Urothelium cell line (cell line): Measurements from ENCODE around the gene MYOF.
"Not testable (repeated sequence)": the region's sequence is repeated elsewhere in the genome, so short reads cannot be mapped to it uniquely, and the experiment has no call there.

Experiments used
- DNase-seq: peaks from one replicate; pipeline ENCODE4 v3.0.0; 2011; ENCODE audit warnings: low spot score, mixed read lengths
- FAIRE-seq: peaks from 2 replicates; lab custom pipeline; 2011; peaks lifted over from hg19 to GRCh38; lab: Jason Lieb, UNC

MYOF gene

DNA sequence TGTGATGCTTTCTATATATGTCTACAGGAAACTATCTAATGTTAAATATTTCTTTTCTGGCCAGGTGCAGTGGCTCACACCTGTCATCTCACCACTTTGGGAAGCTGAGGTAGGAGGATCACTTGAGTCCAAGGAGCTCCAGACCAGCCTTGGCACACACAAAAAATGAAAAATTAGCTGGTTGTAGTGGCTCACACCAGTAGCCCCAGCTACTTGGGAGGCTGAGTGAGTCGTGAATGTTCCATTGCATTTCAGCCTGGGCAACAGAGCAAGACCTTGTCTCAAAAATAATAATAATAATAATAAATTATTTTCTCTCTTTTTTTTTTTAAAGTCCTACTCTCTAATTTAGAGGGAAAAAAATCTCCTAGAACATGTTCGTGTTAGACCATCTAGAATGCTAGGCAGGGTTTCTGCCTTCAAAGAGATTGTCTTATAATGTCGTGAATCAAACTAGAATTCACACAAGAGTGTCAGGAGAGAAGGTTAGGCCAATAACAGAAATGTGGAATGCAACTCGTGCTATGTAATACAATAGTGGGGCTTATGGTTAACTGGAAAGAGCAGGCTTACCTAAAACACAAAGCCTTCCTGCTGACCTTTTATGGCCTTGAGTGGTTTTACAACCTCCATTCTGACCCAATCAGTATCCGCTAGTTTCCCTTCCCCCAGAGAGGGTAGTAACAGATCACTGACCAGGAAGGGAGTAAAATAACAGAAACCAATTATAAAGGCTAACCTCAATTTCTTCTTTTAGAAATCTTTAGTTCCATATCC, 46.3 kb downstream of the MYOF start:
- DNase-seq, result peak; percentile 22
- FAIRE-seq, result no peak

DNA sequence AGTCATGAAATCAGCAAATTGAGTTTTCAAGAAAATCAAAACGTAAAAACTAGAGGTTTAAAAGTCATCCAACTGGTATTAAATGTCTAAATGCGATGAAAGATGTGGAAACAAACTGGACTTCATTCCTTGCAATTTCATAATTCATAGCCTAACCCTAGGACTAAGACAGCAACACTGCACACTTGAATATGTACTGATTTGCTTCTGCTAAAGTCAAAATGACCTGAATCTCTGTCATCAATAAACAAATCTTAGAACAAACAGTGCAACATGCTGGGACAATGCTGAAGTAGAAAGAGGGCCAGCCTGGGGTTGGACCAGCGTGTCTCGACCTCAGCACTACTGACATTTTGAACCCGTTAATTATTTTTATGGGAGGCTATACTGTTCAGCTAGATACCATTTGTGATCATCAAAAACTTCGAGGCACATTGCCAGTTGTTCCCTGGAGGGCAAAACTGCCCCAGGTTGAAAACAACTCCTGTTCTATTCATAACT, 47.1 kb downstream of the MYOF start:
- DNase-seq, result no peak
- FAIRE-seq, result no peak

DNA sequence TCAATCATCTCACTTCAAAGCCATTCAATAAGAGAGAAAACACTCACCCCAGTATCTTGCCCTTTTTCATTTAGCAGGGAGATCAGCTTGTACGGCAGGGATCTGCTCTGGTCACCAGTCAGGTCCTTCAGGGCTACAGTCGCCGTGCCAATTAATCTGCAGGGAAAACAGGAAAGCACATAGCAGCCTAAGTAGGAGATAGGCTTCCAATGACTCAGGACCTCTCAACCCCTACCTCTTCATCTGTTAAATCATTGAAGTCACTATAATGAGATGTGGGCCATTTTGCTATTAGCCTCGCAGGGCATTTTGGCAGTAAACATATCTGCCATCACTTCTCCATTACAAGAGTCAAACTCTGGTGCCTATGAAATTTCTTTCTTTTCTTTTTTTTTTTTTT, 50.8 kb downstream of the MYOF start:
- FAIRE-seq (no peak), DNase-seq (no peak)

DNA sequence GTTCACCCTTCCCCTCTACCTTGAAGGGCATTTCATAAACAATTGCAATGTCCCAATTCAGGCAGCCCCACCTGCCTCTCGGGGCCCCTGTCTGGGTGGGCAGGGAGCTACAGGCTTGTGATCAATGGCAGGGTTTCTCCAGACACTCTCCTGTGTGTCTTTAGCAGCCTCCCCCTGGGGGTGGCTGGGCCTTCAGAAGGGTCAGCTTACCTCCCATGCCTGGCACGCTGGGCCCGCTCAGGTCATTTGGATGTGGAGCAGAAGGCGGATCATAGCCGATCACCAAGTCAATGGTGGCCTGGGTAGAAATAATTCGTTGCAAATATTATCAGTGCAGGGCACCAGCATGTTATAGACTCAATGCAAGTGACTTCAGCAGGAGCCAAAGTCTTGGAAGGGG, 56.3 kb downstream of the MYOF start:
- no peak for DNase-seq
- no peak for FAIRE-seq

DNA sequence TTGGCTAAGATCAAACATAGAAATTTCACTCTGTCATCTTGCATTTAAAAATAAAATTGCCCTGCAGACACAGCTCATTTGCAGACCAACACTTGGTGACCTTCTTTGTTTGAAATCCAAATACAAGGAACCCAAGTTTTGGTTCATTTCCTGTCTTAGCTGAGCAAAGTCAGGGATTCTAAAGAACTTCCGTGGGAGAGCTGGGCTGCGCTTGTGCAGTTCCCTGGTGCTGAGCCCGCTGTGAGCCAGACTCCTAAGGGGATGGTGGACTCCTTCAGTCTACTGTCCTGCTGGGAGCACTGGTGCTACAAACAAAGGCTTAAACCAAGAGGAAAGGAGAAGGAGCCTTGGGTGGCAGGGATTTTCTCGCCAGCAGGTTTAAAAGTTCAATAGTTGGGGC, 60.0 kb downstream of the MYOF start:
- FAIRE-seq, result no peak
- DNase-seq, result no peak

DNA sequence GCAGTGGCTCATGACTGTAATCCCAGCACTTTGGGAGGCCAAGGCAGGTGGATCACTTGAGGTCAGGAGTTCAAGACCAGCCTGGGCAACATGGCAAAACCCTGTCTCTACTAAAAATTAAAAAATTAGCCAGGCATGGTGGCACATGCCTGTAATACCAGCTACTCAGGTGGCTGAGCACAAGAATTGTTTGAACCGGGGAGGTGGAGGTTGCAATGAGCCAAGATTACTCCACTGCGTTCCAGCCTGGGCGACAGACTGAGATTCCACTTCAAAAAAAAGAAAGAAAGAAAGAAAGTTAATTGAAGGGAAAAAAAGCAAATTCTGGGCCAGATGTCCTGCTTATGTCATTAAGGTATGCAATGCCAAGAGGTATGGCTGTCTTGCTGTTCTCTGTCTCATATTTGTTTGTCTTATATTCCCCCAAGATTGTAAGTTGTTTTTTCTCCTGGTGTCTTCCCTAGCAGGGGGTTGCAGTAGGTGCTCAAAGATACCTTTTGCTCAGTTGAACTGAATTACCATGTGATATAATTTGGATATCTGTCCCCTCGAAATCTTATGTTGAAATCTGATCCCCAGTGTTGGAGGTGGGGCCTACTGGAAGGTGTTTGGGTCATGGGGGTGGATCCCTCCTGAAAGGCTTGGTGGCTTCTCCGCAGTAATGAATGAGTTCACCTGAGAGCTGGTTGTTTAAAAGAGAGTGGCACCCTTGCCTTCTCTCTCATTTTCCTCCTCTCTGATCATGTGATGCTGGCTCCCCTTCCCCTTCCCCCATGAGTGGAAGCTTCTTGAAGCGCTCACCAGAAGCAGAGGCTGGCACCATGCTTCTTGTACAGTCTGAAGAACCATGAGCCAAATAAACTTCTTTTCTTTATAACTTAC, 60.9 kb downstream of the MYOF start:
- no peak for DNase-seq
- FAIRE-seq, result no peak

DNA sequence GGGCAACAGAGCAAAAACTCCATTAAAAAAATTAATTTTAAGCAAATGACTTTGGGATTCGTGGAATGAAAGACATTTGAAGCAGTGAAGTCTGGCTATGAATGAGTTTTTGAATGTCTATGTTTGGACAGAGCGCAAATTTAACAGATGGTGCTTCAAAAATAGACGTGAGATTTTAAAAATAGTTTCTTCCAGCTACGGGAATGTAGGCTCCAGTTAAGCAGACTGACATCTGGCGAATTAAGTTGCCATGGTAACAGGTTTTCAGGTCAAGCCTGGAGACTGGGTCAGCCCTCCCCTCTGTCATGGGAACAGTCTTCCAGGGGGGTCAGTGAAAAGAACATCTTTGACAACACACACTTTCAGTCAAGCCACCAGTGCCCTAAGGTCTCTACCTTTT, 62.0 kb downstream of the MYOF start:
- FAIRE-seq, result no peak
- DNase-seq, result no peak

DNA sequence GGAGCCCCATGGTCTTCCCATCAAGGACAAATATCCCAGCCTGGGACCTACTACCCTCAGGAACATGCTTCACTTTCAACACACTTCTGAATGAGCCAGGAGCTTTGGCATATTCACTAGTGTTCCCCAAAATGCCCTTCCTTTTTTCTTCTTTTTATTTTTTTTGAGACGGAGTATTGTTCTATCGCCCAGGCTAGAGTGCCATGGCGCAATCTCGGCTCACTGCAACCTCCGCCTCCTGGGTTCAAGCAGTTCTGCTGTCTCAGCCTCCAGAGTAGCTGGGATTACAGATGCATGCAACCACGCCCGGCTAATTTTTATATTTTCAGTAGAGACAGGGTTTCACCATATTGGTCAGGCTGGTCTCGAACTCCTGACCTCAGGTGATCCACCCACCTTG, 63.1 kb downstream of the MYOF start:
- not testable (repeated sequence) for FAIRE-seq, DNase-seq

DNA sequence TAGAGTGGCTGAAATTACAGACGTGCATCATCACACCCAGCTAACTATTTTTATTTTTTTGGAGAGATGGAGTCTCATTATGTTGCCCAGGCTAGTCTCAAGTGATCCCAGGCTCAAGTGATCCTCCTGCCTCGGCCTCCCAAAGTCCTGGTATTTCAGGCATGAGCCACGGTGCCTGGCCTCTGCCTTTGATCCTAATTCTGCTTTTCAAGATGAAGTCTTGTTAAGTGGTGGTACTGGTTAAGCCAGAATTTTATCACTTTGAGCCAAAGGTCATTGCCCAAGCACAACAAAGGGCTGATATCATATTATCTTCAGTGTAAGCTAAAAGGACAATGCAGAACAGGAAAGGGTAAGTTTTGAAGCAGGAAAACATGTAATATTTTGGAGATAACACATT, 64.2 kb downstream of the MYOF start:
- FAIRE-seq (no peak), DNase-seq (no peak)

DNA sequence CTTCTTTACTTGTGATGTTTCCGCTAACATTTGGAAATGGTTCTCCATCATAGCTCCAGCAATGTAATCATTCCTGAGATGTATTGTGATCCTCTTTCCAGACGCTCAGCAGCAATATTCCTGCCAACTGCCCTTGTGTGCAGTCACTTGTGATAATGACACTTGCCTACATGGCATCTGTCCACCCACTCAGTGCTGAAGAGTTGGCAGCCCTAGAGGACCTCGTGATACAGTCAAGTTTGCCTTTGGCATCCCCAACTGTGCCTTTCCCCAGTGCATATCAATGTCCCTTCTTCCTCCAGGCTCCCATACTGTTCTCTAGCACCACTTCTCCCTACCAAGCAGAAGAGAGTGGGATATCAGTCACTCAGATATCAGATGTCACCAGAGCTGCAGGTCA, 64.9 kb downstream of the MYOF start:
- DNase-seq (no peak), FAIRE-seq (no peak)

DNA sequence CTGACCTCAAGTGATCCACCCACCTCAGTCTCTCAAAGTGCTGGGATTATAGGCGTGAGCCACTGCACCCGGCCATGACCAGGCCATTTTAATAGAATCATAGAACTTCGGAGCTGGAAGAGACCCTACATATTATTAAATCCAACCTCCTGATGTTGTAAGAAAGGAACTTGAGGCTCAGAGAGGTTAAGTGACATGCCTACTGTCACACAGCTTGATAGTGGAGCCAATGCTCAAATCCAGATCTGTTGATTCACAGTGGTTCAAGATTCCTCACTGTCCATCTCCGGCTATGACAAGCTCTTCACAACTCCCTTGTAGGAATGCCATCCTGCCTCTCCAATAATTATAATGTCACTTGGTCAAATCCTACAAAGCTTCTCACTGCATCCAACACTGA, 65.3 kb downstream of the MYOF start:
- DNase-seq (no peak), FAIRE-seq (no peak)

DNA sequence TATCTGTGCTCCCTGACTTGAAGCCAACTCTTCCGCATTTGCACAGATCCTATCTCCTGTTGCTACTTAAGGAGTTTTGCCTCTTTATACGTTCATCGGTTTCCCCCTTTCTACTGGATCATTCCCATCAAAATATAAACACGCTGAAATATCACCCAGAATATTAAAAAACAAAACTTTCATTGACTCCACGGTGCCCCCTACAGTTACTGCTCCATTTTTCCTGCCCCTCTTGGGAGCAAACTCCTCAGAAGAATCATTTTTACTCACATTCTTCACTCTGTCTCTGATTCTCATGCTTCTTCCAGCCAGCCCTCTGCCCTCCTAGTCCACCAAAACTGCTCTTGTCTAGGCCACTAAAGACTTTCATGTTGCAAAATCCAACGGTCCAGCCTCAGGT, 66.4 kb downstream of the MYOF start:
- FAIRE-seq, result no peak
- DNase-seq, result no peak

DNA sequence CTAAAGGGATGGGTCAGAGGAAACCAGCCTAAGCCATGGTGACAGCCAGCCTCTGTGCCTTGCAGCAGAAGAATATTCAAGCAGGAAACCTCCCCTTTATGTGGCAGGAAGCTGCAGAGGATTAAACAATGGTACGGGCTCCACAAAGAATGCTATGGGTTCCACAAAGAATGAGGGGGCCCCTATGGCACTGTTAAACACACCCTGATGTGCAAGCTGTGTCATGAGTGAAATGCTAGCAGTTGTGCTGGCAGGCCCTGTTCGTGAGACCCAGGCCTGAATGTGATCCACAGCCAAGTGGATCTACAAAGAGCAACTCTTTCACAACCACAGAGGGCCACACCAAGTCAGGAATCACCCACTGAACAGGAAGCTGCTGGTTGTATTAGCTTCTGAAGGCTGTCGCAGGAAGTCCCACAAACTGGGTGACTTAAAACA, 68.9 kb downstream of the MYOF start:
- DNase-seq (no peak), FAIRE-seq (no peak)

DNA sequence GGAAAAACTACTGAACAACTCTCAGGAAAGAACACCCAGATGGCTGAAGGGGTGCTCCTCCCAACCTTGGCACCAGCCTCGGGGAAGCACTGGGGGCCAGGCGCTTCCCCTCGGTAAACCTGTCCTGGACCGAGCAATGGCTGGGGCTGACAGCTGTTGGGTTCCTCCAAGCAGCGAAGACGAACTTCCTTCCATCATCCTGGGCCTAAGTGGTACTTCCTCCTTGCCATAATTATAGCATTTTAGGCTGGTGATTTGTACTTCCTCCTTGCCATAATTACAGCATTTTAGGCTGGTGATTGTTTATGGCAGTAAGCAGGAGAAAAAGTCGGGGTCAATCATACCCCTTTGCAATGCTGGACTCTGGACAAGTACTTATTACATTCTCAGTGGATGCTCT, 69.3 kb downstream of the MYOF start:
- no peak for FAIRE-seq
- no peak for DNase-seq

DNA sequence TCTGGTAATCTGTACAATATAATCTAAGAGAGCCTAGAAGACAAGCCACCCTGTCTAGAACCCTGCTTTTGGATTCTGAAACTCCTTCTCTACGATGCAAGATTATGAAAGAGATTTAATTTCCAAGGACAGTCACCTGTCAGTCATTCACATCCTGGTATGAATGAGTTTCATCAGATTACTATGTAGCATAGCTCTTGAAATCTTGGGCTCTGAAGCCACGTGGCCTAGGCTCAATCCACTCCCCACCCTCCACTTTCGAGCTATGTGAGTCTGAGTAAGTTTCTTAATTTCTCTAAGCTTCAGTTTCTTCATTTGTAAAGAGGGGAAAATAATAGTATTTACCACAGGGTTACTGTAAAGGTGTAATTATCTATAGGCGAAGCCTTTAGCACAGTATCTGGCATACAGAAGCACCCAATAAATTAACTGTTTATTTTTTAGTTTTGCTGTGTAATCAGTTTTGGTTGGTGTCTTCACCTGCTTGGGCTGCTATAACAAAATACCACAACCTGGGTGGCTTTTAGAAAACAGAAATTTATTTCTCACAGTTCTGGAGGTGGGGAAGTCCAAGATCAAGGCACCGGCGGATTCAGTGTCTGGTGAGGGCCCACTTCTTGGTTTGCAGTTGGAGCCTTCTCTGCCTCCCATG, 71.3 kb downstream of the MYOF start:
- DNase-seq (no peak), FAIRE-seq (no peak)

DNA sequence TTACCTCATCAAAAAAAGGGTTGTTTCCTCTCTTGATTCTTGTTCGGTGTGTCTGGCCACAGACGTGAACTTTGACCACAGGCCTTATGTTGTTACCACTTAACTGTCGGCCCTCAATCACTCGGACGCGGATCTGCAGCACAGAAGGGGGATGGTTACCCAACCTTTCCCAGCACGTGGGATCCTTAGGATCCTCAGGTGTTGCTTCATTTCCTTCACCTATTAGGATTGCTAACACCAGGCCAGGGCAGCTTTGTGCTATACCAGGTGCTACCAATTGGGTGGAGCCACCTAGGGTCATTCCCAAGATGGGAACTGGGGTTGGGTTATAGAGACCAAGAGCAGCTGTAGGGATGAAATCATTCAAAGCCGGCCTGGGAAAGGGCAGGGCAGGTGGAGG, 73.4 kb downstream of the MYOF start:
- DNase-seq, result no peak
- no peak for FAIRE-seq

DNA sequence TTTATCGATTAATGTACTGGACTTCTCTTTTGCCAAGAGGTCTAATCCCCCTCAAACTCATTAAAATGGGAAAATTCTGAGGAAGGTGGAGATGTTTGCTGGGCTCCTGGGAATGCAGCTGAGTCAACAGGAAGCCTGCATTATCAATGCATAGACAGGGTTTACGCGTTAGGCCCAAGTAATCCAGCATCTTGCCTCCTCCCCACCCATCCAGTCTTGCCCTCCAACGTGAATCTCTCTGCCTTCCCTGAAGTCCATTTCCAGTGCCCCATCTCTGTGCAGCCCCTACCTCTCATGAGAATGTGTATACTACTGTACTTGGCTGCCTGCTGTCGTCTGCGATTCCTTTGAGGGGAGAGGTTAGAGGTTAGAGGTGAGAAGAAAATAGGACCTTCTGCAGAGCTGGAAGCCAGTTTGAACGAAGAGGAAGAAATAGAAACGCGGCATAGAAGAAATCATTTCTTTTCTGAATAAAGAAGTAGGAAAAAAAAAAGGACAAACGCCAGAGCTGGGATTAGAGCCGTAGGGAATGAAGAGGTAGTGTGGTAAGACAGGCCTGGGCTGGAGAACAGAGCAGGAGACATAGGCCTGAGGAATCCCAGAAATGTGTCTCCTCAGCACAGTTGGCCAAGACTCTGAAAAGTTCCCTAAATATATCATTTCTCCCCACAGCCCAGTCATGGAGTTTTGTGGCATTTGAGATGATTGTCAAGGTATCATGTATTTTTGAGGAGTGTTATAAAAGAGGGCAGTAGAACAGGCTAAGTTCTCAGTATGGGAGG, 75.6 kb downstream of the MYOF start:
- no peak for FAIRE-seq
- DNase-seq, result no peak

DNA sequence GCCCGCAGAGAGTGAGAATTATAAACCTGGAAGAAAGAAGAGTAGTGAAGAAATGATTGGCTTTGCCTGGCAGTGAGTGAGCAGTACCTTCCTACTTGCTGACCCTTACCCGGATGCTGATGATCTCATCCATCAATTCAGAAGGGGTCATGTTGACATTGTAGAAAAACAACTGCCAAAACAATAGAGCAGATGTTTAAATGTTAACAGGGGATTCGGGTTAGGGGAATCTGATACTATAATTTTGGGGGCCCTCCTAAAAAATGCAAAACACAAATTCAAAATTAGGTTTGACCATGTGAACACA, 78.1 kb downstream of the MYOF start:
- DNase-seq, result no peak
- FAIRE-seq, result no peak

DNA sequence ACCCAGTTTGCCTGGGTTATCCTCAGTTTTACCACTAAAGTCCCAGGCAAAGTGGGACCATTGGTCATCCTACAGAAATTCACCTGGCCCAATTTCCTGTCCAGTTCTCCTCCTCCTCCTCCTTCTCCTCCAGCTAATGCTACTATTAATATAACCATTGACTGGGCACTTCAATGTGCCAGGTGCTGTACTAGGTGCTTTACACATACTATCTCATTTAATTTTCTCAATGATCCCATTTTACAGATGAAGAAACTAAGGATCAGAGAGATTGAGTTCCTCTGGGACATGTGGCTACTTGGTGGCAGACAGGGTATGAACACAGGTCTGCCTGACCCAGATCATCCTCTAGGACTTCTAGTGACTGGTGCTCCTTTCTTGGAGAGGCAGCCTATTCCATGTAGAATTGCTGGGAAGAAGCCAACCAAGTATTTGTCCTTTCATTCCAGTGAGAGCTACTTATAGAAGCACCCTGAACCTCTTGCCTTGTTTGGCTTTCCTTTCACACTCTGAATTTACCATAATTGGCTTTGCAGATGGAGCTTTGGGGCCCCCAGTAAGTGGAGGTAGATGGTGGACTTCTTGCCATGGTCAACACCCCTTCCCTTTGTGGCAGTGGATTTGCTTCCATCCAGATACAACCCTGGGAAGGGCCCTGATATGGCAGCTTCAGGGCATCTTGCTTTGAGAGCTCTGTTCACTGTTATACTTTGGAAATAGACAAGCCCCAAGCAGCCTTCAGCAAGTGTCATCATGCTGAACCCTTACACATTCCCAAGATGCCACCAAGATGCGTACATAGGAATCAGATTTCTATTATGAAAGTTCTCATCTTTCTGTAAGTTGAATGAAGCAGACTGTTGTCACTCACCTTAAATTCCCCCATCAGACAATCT, 78.7 kb downstream of the MYOF start:
- FAIRE-seq, result no peak
- no peak for DNase-seq

DNA sequence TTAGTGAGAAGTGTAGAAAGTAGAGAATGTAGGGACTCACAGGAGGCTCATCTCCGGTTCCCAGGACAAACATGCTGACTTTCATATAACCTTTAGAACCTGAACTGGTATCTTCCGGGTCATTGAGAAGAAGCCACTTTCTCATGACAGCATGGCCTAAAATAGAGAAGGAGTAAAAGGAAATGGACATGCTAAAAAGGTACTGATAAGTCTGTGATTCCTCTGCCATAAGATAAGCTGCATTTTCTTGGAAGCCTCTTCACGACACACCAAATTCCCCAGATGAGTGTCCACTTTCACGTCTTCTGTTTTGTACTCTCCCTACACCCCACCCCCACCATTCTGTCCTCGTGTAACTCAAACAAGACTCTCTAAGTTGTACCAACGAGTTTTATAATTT, 79.9 kb downstream of the MYOF start:
- FAIRE-seq (no peak), DNase-seq (no peak)
